ENCODE measurements around the gene MAN1C1. TPM values are rescaled to one million over a fixed set of nuclear protein-coding genes. Genes with fewer than 3 reads are reported as not detected.

The MAN1C1 gene
- total RNA-seq, 1 donor = 0.54 TPM

DNA sequence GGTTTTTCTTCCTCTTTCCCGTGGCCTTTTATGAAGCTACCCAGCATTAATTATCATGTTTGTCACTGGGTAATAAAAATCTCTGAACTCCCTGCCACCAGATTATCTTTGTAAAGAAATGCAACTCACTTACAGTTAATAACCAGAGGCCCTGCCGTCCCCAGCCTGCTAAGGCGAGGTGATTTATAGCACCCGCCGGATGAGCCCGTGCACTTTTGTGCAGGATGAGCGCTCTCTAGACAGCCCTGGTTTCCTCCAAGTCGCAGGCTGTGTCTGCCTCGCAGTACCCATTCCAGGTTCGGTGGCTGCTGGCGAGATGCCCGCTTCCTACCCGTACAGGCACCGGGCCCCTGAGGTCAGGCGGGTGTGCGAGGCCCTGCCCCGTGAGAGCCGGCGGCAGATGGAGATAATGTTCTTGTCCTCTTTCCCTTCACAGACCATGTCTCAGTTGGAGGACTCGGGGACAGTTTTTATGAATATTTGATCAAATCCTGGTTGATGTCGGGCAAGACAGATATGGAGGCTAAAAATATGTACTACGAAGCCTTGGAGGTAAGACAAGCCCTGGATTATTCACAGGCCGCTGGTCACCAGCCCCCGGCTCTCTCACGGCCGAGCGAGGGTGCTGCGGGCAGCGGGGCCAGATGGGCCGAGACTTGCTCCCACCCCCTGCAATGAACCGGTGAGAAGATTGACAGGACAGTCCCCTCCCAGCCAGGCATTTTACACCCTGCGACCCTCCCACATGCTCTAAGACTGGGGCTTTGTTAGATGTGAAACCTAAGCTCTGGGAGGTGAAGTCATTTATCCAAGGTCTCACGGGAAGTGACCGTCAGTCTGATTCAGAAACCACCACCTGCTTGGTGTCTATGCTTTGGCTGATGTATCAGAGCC lies 154.9 kb downstream of the MAN1C1 start:
- DNase-seq (ENCODE audit: low read depth in 2 of 3, low spot score in 2 of 3) = peak in 2 of 3 donors; percentile 81 to 92

DNA sequence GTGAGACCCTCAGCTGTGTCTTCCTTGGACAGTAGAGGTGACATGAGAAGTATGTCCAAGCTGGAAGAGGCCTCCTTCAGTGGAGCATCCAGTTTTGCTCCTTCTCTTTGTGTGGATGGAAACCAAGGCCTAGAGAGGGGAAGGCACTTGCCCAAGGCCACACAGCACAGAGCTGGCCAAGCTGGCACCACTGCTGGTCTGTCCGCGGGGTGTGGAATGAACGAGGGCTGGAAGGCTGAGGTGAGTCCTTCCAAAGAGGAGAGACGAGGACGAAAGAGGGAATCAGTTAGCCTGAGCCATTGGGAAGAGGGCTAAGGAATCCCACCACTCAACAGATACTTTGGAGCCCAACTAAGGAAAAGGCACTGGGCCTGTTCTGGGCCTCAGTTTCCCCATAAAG lies 155.6 kb downstream of the MAN1C1 start:
- no peak for DNase-seq (ENCODE audit: low read depth in 2 of 3, low spot score in 2 of 3)

DNA sequence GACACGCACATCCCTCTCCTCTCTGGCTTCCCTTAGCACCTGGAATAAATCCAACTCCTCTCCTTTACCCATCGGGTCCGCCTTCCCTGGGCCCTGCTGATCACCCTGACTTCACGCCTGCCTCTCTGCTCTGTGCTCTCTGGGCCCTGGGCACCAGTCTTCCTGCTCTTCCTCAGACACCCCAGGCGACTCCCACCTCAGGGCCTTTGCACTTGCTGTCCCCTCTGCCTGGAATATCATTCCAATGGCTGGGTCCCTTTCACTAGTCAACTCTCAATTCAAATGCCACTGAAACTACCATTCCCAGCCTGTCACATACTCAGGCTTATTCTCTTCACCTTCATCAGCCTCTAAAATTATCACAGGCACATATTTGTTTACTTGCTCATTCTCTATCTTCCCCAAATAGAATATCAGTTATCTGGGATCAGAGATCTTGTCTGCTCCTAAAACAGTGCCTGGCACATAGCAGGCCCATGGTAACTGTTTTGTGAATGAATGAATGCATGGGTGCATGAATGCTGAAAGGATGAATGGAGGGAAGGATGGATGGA lies 156.2 kb downstream of the MAN1C1 start:
- DNase-seq (ENCODE audit: low read depth in 2 of 3, low spot score in 2 of 3) = no peak

DNA sequence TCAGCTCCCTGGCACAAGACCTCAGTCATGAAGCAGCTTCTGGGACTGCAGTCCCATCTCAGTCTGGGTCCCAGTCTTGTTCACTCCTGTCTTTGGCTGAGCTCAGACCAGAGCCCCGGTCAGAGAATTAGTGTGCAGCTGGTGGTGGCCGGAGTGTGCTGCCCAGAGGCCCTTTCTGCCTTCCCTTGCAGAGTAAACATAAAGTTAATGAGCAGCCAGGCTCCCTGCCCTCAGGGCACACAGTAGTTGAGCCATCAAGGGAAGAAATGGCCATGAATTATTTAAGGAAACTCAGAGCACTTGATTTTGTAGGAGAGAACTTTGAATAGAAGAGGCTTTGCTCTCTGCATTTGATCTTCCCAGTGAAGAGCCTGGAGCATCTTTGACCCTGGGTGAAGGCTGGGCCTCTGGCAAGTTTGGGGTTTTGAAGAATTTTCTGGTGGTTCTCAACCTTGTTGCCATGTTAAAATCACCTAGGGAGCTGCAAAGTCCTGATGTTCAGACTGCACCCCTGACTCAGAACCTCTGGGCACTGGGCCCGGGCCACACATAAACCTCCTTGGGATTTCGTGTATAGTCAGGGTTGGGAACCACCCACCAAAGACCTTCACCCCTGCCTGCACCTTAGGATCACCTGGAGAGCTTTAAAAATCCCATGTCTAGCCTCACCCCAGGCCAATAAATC lies 157.0 kb downstream of the MAN1C1 start:
- no peak for DNase-seq (ENCODE audit: low read depth in 2 of 3, low spot score in 2 of 3)

DNA sequence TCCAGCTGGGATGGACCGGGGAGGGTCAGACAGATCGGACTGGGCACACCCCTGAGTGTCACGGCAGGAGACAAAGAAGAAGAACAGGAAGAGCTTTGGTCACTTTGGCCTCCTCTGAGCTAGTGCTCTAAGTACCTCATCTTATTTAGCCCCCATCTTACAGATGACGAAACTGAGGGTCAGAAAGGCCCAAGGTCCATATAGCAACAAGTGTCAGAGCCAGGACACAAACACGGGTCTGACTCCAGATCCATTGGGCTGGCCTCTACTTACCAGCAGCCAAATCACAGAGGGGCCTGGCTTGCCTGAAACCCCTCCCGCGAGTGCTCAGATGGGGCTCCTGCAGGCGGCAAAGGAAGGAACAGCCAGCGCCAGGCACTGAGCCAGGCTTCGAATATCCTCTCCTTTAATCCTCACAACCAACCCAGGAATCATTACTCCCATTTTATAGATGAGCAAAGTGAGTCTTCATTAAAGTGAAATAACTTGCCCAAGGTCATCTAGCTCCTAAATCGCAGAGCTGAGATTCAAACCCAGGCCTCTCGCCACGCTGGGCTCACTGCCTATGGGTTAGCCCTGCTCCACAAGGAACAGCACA lies 157.7 kb downstream of the MAN1C1 start:
- no peak for DNase-seq (ENCODE audit: low read depth in 2 of 3, low spot score in 2 of 3)

DNA sequence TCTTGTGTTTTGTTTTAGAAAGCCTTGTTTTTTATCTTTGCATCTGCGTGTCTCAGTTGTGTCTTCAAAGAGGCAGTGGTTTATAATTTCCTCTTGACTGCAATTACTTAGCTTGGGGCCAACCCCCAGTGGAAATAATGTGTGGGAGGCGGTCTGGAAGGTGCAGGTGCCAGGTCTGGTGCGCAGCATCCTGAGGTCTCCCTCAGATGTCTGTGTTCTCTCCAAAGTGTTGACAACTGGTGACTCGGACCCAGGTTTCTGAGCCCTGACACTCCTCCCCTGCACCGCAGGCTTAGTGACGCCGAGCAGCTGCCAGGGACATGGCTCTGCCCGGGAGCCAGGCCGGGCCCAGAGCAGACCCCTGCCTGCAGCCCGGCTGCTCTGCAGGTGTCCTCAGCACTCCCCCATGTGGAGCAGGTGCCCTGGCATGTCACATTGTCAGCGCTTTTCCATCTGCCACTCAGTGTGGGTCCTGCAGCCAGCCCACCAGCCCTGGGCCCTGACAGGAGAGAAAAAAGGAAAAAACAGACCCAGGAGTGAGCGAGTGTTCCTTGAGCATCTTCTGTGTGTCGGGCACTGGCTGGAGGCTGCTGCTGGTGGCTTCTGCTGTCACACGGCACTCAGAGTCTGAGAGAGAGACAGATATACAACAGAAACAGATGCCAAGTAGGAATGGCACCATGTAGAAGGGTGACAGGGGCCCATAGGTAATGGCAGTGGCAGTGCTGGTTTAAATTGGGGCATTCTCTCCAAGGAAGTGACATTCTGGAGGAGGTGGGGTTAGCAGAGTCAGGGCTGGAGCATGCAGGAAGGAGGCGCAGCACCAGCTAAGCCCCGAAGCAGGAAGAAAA lies 158.6 kb downstream of the MAN1C1 start:
- peak in 2 of 3 donors; percentile 71 to 73 for DNase-seq (ENCODE audit: low read depth in 2 of 3, low spot score in 2 of 3)

DNA sequence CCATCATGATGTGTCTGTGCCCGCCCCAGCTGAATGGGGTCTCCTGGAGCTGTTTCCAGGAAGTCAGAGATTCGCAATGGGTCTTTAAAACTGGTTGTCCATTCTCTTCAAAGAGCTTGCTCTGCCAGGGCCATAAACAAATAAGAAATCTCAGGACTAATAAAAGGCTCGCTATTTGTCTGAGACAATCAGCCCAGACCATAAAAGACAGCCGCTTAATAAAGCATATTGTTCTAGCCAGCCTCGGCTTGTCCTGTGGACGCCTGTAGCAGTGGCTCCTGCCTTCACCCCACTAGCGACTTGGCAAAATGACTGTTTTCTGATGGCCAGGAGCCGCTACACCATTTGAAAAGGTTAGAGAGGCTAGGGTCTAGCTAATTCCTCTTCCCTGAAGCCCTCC lies 162.8 kb downstream of the MAN1C1 start:
- no peak for DNase-seq (ENCODE audit: low read depth in 2 of 3, low spot score in 2 of 3)

DNA sequence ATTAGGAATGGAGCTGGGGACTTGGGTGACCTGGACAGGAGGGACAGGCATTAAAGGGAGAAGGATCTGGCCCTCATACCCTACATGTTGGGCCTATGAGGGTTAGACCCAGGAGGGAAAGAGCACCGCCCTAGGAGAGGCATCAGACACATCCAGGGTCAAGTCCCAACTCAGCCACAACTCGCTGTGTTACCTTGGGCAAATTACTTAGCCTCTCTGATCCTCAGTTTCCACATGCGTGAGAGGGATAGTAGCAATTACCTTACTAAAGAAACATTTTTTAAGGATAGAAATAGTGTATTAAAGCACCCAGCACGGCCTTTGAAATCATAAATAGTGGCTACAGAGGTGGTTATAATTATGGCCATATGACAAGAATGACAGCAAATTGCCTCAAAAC lies 163.3 kb downstream of the MAN1C1 start:
- no peak for DNase-seq (ENCODE audit: low read depth in 2 of 3, low spot score in 2 of 3)

DNA sequence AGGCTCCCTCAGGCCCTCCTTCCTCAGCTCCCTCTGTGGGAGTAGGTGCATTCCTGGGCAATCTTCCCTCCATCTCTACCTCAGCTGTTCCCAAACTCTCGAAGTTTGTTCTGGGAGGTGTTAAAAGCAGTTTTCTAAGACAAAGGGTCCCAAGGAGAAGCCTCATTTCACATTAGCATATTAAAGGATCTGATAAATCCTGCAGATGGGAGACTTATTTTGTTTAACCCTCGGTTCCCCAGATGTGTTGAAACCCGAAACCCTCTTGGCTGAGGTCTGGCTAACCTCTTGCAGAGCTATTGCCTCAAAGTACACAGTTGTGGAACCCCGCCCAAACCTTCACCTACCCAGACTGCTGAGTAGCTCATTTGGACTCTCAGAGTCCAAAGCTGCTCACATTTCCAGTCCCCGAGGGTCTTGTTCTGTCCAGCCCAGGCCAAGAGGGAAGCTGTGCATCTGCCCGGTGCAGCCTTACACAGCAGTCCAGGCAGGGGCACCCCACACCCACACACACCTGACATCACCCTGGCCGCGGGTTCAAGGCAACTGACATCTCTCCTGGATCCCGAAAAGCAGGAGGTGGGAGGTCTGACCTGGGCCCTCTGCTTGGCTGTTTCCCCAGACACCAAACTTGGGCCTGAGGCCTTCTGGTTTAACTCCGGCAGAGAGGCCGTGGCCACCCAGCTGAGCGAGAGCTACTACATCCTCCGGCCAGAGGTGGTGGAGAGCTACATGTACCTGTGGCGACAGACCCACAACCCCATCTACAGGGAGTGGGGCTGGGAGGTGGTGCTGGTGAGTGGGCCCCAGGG lies 163.9 kb downstream of the MAN1C1 start:
- DNase-seq (ENCODE audit: low read depth in 2 of 3, low spot score in 2 of 3) = no peak

DNA sequence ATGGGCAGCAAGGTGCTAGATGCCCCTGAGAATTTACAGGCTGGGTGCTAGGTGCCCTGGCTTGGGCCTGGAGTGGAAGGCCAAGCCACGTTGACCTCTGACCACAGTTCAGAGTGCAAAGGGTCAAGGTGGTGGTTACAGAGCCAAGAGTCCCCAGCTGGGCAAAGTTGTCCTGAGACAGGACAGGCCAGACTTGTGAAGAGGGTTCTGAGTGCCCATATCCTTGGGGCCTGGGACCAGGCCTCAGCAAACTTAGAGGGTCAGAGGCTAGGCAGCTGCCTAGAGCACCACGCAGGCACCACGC lies 164.5 kb downstream of the MAN1C1 start:
- no peak for DNase-seq (ENCODE audit: low read depth in 2 of 3, low spot score in 2 of 3)

DNA sequence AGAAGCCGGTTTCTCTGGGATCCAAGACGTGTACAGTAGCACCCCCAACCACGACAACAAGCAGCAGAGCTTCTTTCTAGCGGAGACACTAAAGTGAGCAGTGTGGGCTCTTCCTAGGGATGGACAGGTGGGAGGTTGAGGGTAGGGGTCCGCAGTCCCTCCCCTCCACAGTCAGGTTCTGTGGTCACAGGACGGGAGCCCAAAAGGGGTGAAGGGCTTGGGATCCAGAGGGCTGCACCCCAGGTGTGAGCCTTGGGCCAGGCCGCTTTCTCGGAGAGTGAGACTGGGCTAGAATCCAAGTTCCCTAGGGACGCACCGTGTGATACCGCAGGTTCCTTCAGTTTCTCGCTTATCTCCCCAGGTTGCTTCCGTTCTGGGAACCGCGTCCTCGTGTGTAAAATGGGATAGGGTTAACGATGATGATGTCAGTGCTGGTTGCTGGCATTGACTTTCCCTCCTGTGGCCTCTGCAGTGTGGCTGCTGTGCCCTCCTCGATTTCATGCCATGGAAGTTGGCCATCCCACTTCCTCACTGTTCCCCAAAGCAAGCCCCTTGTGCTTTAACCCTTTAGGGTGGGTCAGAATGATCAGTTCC lies 166.1 kb downstream of the MAN1C1 start:
- DNase-seq (ENCODE audit: low read depth in 2 of 3, low spot score in 2 of 3) = no peak

DNA sequence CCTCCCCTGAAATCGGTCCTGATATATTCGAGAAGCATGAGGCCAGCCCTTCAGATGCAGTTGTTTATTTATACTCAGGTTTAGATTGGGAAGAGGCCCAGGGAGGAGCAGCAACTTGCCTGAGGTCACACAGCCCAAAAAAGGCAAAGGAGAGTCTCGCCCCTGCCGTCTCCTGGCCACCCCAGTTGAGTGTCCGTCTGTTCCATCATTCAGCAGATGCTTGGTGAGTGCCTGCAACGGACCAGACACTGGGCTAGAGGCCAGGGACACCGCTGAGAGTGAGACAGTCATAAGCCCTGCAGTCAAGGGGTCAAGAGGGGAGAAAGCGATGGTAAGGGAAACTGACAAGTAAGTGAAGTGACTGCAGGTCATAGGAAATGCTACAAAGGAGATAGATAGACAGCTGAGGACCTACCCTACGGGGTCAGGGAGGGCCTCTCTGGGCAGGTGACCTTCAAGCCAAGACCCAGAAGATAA lies 168.0 kb downstream of the MAN1C1 start:
- no peak for DNase-seq (ENCODE audit: low read depth in 2 of 3, low spot score in 2 of 3)

DNA sequence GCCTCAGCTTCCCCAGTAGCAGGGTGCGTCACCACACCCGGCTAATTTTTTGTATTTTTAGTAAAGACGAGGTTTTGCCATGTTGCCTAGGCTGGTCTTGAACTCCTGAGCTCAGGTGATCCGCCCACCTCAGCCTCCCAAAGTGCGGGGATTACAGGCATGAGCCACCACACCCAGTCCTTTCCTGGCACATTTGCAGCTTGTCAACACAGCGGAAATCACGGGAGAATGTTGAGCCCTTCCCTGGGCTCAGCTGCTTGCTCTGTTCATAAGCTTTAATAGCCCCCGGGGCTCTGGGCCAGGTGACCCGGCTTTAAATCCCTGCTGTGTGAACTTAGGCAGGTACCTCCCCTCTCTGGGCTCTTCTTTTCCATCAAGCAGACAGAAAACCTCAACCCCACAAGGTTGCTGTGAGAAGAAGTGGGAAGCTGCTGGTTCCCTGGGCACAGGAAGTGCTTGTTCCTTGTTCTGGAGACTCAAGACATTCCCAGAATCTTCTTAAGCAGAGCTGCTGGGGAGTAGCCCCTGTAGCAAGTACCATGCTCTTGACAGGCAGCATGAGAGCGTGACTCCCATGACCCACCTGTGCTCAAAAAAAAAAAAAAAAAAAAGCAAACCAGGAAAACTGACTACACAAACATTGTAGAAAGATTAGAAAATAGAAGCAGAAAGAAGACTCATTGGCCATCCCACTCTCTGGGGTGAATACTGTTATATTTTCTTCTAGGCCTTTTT lies 168.9 kb downstream of the MAN1C1 start:
- no peak for DNase-seq (ENCODE audit: low read depth in 2 of 3, low spot score in 2 of 3)

DNA sequence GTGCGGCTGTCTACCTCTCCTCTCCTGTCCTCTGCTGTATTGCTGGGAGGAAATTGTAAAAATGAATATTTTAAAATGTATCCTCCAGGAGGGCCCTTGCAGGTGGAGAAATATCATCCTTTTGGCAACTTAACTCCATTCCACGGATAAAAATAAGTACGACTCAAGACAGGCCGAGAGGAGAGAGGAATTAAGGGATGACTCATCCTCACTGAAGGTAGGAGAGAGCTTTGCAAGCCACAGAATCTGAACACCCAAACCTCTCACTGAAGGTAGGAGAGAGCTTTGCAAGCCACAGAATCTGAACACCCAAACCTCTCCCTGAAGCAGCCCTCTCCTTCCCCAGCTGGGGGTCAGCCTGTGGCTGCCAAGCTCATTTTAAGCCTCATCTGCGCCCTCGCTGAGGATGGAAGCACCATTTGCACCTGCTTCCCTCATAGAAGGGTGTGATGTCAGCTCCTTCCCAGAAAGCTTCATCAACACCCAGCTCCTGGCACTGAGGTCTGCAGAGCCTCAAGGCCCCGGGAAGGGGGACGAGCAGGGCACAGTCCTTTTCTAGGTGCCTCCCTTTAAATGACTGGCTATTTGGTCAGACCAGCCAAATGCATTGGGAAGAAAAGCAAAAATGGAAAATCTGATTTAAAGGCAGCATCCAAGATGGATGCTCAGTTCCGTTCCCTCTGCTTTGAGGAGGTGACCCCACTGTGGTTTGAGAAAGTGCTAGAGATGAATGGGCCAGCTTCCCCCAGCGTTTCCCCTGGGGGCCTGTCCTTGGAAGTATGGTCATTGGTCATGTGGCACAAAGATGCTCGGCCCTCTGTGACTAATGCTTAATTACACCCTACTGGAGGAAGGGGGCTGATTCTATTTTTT lies 170.5 kb downstream of the MAN1C1 start:
- no peak for DNase-seq (ENCODE audit: low read depth in 2 of 3, low spot score in 2 of 3)

DNA sequence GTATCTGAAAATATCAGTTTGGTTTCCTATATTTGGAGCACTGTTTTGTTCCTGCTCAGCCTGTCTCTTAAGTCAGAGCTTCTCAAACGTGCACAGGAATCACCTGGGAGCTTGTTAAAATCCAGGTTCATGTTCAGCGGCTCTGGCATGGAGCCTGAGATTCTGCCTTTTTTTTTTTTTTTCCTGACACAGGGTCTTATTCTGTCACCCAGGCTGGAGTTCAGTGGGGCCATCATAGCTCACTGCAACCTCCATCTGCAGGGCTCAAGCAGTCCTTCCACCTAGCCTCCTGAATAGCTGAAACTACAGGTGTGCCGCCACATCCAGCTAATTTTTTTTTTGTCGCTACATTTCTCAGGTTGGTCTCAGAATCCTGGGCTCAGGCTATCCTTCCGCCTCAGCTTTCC lies 171.2 kb downstream of the MAN1C1 start:
- no peak for DNase-seq (ENCODE audit: low read depth in 2 of 3, low spot score in 2 of 3)

DNA sequence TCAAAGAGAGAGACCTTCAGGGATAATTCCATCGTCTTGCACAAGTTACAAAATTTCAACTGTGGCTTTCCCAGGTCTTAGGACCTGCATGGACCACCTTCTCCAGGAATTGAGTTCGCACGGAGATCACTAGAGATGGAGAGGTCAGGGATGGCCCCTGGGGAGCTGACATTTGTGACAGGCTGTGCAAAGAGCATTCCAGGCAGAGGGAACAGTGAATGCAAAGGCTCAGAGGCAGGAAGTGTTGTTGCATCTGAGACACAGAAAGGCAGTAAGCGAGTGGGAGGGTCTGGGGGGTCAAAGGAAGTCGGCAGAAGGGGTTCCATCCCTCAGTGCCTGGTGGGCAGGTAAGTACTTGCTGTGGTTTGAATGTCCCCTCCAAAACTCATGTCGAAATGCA lies 173.9 kb downstream of the MAN1C1 start:
- DNase-seq (ENCODE audit: low read depth in 2 of 3, low spot score in 2 of 3) = no peak

DNA sequence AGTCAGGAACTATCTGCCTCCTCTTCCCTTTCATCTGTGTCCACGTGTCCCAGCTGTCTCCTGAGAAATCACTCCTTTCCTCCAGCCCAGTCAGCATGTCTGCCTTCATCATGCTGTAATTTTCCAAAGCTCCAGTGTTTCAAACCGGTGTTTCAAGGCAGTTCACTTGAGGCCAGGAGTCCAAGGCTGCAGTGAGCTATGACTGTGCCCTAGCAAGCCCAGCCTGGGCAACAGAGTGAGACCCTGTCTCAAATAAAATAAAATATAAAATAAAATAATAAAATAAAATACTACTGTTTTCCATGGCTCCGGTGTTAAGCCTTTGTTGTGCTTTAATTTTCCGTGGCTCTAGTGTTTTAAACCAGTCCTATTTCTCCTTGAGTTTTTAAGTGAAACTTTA lies 175.5 kb downstream of the MAN1C1 start:
- no peak for DNase-seq (ENCODE audit: low read depth in 2 of 3, low spot score in 2 of 3)

Data from hematopoietic multipotent progenitor cell (in vitro differentiated cells).